Measurements from ENCODE around the gene ACTRT2. TPM values are rescaled to one million over a fixed set of nuclear protein-coding genes. Genes with fewer than 3 reads are reported as not detected.

ACTRT2 gene
- total RNA-seq, 1 experiment from 2014 or later, result not detected

- no peak for DNase-seq (ENCODE audit: low read depth)
Measured at GRCh38 chr1:2983706-2984398, 37.4 kb upstream of the ACTRT2 start.

GRCh38 chr1:2984399-2985061 lies 36.7 kb upstream of the ACTRT2 start:
- DNase-seq (ENCODE audit: low read depth), result no peak

- no peak for DNase-seq (ENCODE audit: low read depth)
Measured at GRCh38 chr1:2985067-2985561, 36.2 kb upstream of the ACTRT2 start.

GRCh38 chr1:2985694-2986548 lies 35.3 kb upstream of the ACTRT2 start:
- no peak for DNase-seq (ENCODE audit: low read depth)

GRCh38 chr1:2986549-2987305 lies 34.5 kb upstream of the ACTRT2 start:
- no peak for DNase-seq (ENCODE audit: low read depth)

GRCh38 chr1:2987773-2988172 lies 33.5 kb upstream of the ACTRT2 start:
- no peak for DNase-seq (ENCODE audit: low read depth)

- no peak for DNase-seq (ENCODE audit: low read depth)
Measured at GRCh38 chr1:2988256-2988655, 33.0 kb upstream of the ACTRT2 start.

GRCh38 chr1:2989185-2989584 lies 32.1 kb upstream of the ACTRT2 start:
- no peak for DNase-seq (ENCODE audit: low read depth)

- no peak for DNase-seq (ENCODE audit: low read depth)
Measured at GRCh38 chr1:2989976-2990375, 31.3 kb upstream of the ACTRT2 start.

GRCh38 chr1:2990376-2991115 lies 30.7 kb upstream of the ACTRT2 start:
- DNase-seq (ENCODE audit: low read depth), result no peak

- DNase-seq (ENCODE audit: low read depth), result no peak
Measured at GRCh38 chr1:2991753-2992495, 29.3 kb upstream of the ACTRT2 start.

- DNase-seq (ENCODE audit: low read depth), result no peak
Measured at GRCh38 chr1:2998503-2999100, 22.7 kb upstream of the ACTRT2 start.

- DNase-seq (ENCODE audit: low read depth), result no peak
Measured at GRCh38 chr1:2999138-2999537, 22.1 kb upstream of the ACTRT2 start.

- DNase-seq (ENCODE audit: low read depth), result no peak
Measured at GRCh38 chr1:2999571-2999970, 21.7 kb upstream of the ACTRT2 start.

- DNase-seq (ENCODE audit: low read depth), result no peak
Measured at GRCh38 chr1:3000214-3000613, 21.1 kb upstream of the ACTRT2 start.

- DNase-seq (ENCODE audit: low read depth), result no peak
Measured at GRCh38 chr1:3000671-3001470, 20.4 kb upstream of the ACTRT2 start.

GRCh38 chr1:3001471-3002348 lies 19.6 kb upstream of the ACTRT2 start:
- no peak for DNase-seq (ENCODE audit: low read depth)

Measured in LHCN-M2 (cell line).